HG03558 (cell line): ENCODE data around the gene NECTIN1.

ENCODE experiments used
- ATAC-seq: cut with Tn5 transposase; IDR thresholded peaks from one replicate; pipeline ENCODE4 v1.9.1; 2021; ENCODE audit warnings: moderate number of reproducible peaks; ENCODE audit not compliant: unreplicated experiment; ENCODE audit errors: extremely low read depth

The NECTIN1 gene

DNA sequence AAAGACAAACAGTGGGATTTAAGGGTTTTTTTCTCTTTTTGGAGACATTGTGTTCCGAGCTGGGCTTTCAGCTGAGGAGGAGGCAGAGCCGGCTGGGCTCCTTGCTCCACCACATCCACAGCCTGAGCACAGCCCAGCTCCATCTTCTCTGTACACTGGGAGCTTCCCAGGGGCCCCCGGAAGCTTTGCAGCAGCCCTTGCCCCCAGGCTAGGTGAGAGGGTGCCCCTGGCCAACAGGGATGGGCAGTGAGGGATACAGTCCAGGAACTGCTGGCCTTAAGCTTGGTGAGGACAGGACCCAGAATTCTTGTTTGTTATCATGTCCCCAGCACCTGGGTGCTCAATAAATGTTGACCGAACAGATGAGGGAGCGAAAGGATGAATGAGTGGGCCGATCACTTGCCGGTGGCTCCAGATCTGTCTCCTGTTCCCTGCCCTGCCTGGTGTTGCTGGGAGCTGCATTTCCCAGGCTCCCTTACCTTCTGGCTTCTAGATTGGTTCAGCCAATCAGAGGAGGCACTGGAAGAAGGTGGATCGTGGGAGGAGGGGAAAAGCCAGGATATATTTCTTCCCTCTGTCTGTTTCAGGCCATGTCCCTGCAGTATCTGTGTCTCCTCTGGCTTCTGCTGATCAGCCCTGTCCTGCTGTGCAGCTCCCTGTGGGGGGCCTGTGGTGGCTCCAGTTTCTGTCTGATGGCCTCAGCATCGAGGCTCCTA, 26.5 kb upstream of the NECTIN1 start:
- ATAC-seq, result no peak

DNA sequence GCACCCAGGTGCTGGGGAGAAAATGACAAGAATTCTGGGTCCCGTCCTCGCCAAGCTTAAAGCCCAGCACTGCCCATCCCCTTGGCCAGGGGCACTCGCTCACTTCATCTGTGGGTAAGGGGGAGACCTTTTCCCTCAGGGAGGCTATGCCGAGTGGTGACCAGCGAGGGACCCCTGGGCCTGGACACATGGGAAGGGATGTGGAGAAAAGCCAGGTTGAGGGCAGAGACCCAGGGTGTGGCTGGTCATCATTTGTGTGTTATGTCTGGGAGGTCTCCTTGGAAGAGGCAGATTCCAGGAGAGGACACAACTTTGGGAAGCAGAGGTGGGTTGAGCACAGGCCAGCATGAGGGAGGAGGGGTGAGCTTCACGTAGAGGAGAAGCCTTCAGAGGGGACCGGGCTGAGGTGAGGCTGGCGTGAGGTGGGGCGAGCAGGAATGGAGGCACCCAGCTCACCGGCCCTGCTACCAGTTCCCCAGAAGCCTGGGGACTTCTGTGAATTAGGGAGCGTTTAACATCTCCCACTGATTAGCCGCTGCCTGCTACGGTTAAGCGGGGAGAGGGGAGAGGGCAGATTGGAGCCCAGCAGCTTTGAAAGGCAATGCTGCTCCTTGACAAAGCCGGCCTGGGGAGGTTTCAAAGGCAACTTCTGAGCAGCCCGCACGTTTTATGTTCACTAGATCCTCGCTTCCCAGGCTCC, 25.8 kb upstream of the NECTIN1 start:
- no peak for ATAC-seq

DNA sequence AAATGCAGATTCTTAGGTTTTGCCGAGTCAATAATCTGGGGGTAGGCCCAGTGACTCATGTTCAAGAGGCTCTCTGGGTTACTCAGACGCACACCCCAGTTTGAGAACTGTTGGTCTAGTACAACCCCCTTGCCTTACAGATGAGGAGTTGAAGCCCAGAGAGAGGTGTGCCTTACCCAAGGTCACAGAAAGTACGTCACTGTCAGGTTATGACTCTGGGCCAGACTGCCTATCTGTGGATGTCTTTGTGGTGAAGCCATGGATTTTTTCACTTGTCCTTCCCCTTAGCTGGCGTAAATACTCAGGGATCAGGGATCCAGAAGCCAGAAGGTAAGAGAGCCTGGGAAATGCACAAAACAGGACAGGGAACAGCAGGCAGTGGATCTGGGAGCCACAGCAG, 25.2 kb upstream of the NECTIN1 start:
- ATAC-seq, result no peak

DNA sequence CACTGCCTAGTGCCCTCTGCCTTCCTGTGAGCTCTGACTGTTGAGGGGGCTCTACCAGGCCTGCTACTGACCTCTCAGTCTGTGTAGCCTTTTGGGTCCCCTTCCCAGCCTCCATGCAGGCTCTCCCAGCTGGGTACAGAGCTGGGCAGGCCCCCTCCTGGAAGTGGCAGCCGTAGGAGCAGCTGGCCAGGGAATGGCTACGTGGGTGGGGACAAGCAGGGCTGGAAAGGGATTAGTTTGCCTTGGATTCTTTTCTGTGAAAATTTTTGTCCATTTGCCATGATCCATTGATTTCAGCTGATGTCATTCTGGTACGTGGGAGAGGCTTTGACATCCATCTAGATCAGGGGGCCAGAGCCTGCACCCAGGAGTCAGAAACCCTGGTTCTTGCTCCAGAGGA, 23.9 kb upstream of the NECTIN1 start:
- ATAC-seq, result no peak

DNA sequence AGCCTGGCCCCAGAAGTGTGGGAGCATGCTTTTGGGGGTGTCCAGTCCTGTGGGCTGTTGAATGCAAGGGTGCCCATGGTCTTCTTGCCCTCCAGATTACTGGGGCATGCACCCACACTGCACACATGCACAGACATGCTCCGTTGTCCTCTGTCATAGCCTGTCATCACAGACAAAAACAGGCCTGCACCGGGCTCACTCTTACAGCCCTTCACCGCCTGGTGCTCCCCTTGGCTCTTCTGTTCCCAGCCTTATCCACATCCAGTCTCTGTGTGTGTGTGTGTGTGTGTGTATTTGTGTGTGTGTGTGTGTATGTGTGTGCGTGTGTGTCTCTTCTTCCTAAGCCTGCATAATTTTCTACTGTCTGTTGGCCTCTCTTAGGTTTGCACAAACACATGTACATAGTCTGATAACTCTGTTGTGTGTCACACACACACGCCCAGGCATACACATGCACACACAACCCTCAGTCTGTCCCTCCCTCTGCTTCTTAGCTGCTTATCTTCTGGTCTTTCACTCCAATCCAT, 23.4 kb upstream of the NECTIN1 start:
- ATAC-seq, result no peak

DNA sequence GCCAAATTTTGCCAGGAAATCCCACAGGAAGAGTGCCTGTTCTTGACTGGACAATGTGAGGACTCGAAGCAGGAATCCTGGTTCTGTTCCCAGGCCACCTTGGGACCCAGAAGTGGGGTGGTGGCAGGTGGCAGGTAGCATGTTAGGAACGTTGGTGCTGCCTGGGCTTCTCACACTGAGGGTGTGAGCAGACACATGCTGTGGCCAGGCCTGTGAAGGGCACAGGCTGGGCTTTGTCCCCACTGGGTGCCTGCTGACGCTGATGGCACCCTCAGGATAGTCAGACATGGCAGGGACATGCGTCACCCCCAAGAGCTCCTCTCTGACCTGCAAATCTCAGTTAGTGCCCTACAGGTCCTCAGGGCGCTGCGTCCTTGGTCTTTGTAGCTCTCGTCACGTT, 21.1 kb upstream of the NECTIN1 start:
- ATAC-seq, result no peak

DNA sequence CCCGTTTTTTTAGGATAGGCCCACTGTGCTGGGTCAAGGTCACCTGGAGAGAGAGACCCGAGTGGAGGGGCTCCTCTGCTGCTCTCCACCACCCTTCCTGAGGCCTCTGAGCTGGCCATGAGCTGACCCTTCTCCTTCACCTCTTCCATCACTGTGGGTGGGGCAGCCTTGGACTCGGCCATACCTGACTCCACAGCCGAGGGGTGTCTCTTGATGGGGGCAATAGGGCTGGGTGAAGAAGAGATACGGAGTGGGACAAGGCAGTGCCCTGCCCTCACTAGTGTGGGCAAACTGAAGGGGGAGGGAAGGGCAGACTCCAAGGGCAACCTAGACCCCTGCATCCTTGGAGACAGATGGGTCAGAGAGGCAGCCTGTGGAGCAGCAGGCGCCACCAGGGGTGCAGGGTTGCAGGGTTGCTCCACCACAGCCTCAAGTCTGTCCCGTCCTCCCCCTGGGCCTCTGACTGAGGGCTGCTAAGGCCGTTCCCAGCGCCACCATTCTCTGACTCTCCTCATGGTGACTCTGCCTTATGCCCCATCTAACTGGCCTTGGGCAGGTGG, 20.1 kb upstream of the NECTIN1 start:
- ATAC-seq, result no peak

DNA sequence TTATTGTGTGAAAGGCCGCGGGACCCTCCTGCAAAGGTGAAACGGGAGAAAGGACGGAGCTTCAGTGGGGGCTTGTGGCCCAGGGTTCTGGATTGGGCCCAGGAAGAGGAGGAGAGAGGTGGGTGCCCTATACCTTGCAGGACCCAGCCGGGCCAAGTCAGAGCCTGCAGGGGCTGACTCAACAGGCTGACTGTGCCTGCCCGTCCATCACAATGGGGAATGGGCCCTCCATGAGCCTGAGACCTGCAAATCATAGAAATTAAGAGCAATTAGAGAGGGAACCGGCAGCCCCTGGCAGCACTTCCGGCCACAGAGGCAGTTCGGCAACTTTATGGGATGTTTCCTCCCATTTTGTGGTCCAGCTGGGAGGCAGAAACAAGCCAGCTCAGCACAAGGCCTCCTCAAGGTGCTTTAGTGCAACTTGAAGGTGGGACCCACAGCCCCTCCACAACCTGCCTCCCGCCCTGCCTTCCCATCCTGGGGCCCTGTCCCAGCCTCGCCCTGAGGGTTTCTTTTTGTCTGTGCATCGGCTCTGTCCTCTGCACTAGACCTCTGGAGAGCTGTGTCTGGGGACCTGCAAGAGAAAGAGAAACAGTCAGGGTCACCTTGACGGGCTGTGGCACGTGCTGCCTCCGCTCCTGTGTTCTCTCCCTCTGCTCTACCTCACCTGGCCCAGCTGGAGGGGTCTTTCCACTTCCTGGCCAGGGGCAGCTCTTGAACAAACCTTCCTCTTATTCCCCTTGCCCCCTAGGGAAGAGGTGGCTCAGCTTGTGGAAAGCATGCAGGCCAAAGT, 19.1 kb upstream of the NECTIN1 start:
- ATAC-seq, result no peak

DNA sequence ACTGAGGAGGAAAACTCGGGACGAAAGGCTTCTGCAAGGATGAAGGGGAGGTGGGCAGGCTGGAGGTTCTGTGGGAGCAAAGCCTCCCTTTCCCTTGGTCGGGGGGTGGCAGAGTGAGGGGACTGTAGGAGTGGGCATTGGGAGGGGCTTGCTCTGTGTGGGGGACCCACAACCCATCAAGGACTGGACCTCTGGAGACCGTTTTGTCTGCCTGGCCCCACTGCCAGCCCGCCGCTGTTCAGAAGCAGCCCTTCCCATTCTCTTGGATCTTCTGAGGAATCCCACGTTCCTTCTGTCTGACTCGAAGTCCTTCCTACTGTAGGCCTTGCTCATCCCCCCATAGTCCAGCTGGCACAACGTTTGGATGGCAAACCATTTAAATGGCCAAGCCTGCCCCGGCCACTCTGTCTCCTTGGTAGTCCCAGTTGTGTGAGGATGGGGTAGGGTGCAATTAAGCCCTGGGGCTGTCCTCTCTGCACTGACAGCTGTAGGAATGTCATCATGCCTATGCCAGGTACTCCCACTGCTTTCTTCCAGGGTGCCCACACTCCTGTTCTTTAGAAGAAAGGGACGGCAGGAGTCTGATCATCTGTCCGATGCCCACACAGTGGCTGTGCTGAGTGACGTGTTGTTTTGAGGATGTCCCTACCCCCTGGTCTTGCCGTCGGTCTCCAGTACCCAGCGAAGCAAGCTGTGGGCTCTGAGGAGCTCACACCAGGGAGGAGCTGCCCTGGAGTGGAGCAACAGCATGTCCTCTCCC, 17.0 kb upstream of the NECTIN1 start:
- ATAC-seq, result no peak

DNA sequence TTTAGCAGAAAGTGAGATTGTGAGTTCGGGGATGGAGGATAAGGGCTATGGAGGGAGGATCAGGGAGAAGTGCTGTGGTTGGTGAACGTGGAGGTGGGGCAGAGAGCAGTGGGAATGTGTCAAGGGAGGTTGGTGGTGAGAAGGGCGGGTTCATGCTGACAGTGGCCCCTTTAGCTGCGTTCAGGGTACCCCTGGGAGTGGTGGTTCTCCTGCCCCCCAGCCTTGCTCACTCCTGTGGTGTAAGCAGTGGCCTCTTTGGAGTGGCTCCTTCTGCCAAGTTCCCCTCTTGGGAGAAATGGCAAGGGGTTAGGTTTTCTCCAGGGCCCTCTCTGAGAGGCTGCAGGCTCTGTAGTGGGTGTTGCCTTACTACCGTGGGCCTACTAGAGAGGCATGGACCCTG, 16.1 kb upstream of the NECTIN1 start:
- no peak for ATAC-seq

DNA sequence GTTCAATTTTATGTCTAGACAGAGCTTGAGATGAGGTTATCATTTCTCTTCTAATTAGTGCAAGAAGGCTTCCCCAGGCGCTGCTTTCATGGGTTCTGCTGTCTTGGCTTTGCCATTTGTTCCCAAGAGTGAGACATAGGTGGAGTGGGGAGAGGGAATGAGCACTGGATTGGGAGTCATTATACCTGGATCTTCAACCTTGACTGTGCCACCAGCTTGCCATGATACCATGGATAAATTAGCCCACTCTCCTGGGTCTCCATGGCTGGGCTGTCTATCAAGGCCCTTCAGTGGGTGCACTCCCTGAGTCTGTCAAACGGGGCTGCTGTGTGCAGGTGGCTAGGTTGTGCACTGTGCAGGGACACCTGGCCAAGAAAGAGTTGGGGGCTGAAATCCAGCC, 15.6 kb upstream of the NECTIN1 start:
- no peak for ATAC-seq

DNA sequence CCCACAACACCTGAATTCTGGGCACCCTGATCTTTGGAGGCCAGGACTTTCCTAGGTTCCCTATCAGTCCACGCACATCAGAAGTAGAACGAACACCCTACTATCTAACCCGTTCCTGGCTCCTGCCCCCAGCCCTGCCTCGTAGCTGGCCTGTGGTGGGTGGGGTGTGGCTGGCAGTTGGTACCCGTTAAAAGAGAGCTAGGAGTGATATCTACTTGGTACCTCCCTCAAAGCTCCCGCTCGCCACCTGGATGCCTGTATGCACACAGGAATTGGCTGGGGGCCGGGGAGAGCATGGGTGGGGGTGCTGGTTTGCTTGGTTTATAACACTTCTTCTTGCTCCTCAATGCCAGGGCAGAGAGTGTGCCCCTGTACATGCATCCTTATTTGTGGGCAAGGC, 14.0 kb upstream of the NECTIN1 start:
- no peak for ATAC-seq

DNA sequence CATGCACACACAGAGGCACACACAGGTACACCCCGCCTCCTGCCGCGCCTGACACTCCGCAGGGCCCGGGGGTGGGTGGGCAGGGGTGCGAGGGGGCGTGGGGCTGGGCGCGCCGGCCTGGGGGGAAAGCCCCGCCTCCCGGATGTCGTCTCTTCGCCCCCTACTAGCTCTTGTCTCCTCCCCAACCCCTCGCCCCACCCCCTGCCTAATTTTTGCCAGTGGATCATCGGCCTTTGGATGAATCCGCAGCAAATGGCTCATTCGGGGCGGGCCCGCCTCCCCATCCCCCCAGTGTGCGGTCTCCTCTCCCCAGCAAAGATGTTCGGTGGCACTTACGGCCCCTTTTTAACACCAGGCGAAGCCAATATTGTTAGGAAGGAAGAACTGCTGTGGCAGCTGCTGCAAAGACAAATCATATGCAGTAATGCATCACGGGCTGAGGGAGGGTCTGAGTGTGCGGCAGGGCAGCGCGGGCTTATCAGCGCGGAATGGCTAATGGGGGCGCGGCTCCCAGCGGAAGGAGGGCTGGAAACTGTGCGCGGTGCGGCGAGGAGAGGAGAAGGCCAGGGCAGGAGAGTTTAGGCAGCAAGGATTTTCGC, 13.4 kb upstream of the NECTIN1 start:
- no peak for ATAC-seq

DNA sequence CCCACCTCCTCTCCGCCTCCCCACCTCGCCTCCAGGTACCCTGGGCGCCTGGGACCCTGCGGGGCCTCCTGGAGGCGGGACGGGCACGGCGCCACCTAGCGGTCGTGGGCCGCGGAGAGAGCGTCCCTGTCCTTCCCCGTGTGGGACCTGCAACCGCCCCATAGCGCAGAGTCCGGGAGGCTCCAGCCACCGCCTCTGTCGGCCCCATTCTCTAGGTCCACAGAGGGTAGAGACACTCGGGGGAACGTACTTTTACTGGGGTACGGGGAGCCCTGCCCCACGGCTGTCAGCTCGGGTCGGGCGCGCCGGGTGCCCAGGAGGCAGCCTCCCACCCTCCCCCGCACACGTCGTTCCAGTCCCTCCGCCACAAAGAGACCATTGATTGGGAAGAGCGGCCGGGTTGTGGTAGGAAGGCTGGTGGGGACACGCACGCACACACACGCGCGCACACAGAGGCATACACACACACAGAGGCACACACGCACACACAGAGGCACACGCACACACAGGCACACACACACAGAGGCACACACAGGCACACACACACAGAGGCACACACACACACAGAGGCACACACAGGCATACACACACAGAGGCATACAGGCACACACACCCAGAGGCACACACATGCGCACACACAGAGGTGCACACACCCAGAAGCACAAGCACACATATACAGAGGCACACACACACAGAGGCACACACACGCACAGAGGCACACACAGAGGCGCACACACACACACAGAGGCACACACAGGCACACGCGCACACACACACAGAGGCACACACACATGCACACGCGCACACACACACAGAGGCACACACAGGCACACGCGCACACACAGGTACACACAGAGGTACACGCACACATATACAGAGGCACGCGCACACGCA, 12.6 kb upstream of the NECTIN1 start:
- ATAC-seq, result no peak

DNA sequence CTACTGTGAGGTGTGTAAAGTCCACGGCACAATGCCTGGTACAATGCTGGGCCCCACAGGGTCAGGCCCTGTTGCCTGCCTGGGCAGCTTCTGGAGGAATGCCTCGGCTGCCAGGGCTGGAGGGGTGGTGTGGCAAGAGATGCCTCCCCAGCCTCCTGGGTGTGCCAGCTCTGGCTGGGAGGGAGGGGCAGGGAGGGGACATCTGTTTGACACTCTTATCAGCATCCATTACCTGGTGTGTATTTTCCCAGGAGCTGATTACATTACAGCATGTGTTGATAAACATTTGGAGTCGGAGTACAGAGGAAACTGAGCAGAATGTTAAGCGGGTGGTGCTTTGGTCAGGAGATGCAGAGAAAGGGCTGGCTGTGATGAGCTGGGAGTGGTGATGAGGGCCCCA, 11.0 kb upstream of the NECTIN1 start:
- no peak for ATAC-seq

DNA sequence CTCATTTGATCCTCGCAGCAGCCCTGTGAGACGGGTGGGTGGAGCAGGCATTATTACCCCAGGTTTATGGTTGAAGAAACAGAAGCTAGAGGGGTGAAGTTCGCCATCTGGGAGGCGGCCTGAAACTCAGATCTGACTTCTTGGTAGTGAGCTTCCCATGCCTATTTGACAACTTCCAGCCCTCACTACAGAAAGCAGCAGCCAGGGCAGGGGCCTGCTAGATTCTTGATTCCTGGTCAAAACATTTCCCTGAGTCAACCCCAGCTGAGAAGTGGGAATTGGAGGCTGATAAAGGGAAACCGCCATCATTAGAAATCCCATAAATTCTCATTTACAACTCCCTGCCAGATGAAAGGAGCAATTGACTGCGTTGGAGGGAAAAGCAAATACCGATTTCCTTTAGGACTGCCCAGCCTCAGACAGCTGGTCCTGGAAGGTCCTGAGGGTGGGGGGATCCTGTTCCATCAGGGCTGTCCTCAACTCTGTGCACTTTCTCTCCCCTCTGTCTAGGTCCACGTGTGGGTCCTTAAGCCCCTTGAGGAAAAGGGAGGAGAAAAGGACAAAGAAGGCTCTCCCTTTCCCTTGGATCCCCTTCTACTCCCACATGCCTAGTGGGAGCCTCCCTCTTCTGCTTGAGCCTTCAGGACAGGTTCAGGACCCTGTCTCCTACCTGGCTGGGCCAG, 10.2 kb upstream of the NECTIN1 start:
- ATAC-seq, result no peak

DNA sequence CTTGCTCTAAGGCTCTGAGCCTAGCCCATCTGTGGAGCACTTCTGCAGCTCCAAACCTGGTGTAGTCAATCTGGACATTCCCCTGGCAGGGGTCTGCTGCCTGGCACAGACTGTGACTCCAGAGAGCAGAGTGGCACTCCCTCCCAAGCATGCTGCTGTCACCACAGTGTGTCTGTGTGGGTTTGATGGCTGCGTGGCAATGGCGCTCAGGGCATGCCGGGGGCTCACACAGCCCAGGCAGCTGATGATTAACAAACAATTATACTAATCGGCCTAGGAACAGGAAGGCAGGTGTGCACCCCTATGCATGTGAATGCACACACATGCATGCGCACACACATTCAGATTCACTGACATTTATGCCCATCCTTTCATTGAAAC, 9.0 kb upstream of the NECTIN1 start:
- no peak for ATAC-seq

DNA sequence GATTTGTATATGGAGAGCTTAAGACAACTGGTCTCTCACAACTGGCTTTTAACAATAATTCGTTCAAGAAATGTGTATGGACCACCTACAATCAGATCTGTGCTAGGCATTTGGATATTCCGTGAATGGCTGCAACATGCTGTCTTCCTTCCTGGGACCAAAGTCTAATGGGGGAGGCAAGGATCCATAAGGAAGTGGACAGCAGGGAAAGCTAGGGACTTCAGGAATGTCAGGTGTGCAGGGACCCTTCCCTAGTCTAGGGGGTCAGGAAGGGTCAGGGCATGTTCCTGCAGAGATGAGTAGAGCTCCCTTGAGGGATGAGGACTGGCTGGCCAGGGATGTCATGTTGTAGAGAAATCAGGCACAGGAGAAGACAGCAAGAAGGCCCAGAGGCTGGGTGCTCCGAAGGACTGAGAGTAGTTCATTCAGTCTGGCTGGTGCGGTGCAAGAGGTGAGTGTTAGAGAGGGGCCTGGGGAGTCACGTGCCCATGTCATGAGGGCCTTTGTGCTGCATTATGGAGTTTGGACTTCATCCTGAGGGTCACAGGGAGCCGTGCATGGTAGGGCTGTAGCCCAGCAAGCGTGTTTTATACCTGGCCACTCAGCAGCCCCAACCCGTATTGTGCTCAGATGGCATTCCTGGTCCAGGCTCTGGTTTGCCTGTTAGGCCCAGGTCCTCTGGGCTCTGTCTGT, 8.5 kb upstream of the NECTIN1 start:
- no peak for ATAC-seq
